WTC11 (cell line): ENCODE measurements around the gene CD82. TPM values are rescaled to one million over a fixed set of nuclear protein-coding genes. Genes with fewer than 3 reads are reported as not detected.

Source experiments
- ATAC-seq: fragments of 200-7000 bp; cut with Tn5 transposase; 2 replicates; pipeline ENCODE4 v1.10.0; 2021; ENCODE audit warnings: mild to moderate bottlenecking, moderate library complexity
- CTCF ChIA-PET: fragments of 300-600 bp; sonication (Branson Sonifier 250); formaldehyde crosslinking; loops from one replicate; lab custom pipeline; 2021; ENCODE audit warnings: antibody characterized with exemption; lab: Charles Lee
- POLR2A ChIA-PET: fragments of 350-600 bp; sonication (Branson Sonifier 250); formaldehyde crosslinking; loops from one replicate; lab custom pipeline; 2021; ENCODE audit warnings: antibody characterized with exemption; lab: Charles Lee
- DNase-seq: peaks from one replicate; pipeline ENCODE4 v3.0.0; 2021; ENCODE audit warnings: low spot score
- H3K27ac Mint-ChIP-seq: 2 replicates; pipeline ENCODE4 v1.8.0; 2021; ENCODE audit warnings: mixed read lengths
- H3K27me3 Mint-ChIP-seq: 2 replicates; pipeline ENCODE4 v1.8.0; 2021; ENCODE audit warnings: low read depth, mild to moderate bottlenecking, moderate library complexity, mixed read lengths
- H3K36me3 Mint-ChIP-seq: 2 replicates; pipeline ENCODE4 v1.8.0; 2021; ENCODE audit warnings: mixed read lengths
- H3K4me1 Mint-ChIP-seq: 2 replicates; pipeline ENCODE4 v1.8.0; 2022; ENCODE audit warnings: mixed read lengths
- H3K4me3 Mint-ChIP-seq: 2 replicates; pipeline ENCODE4 v1.8.0; 2021; ENCODE audit warnings: mild to moderate bottlenecking, moderate library complexity, mixed read lengths
- H3K9me3 Mint-ChIP-seq: 2 replicates; pipeline ENCODE4 v1.8.0; 2021; ENCODE audit warnings: mixed read lengths
- CREB1 ChIP-seq: sonication (generic); formaldehyde crosslinking; IDR thresholded peaks from 2 replicates; pipeline ENCODE4 v1.8.0; 2023; ENCODE audit warnings: mild to moderate bottlenecking, missing genetic modification reagents
- CREM ChIP-seq: sonication (generic); formaldehyde crosslinking; IDR thresholded peaks from 2 replicates; pipeline ENCODE4 v1.8.1; 2022; ENCODE audit warnings: mild to moderate bottlenecking, missing genetic modification reagents, moderate library complexity
- ESRRA ChIP-seq: sonication (generic); formaldehyde crosslinking; IDR thresholded peaks from 2 replicates; pipeline ENCODE4 v1.8.1; 2022; ENCODE audit warnings: mild to moderate bottlenecking, missing genetic modification reagents, borderline replicate concordance
- FOXJ3 ChIP-seq: sonication (generic); formaldehyde crosslinking; IDR thresholded peaks from 2 replicates; pipeline ENCODE4 v1.9.0; 2021; ENCODE audit warnings: missing genetic modification reagents, mild to moderate bottlenecking, borderline replicate concordance
- FOXK1 ChIP-seq: sonication (generic); formaldehyde crosslinking; IDR thresholded peaks from 2 replicates; pipeline ENCODE4 v1.8.0; 2022; ENCODE audit warnings: mild to moderate bottlenecking, moderate library complexity, missing genetic modification reagents
- GTF2I ChIP-seq: fragments of 250-450 bp; sonication (Bioruptor Pico); conservative IDR thresholded peaks from 2 replicates; pipeline ENCODE4 v1.4.0; 2021; ENCODE audit warnings: mild to moderate bottlenecking
- MYBL2 ChIP-seq: sonication (generic); formaldehyde crosslinking; IDR thresholded peaks from 2 replicates; pipeline ENCODE4 v1.8.1; 2023; ENCODE audit warnings: mild to moderate bottlenecking, moderate library complexity, missing genetic modification reagents
- NFATC4 ChIP-seq: fragments of 250-450 bp; sonication (Bioruptor Pico); IDR thresholded peaks from 2 replicates; pipeline ENCODE4 v1.9.0; 2021; ENCODE audit warnings: mild to moderate bottlenecking
- NFYB ChIP-seq: sonication (generic); formaldehyde crosslinking; conservative IDR thresholded peaks from 2 replicates; pipeline ENCODE4 v1.8.0; 2022; ENCODE audit warnings: low read depth, missing genetic modification reagents
- NR1H2 ChIP-seq: sonication (generic); formaldehyde crosslinking; IDR thresholded peaks from 2 replicates; pipeline ENCODE4 v1.9.0; 2021; ENCODE audit warnings: mild to moderate bottlenecking, moderate library complexity, missing genetic modification reagents
- OVOL2 ChIP-seq: fragments of 250-450 bp; sonication (Bioruptor Pico); IDR thresholded peaks from 2 replicates; pipeline ENCODE4 v1.9.0; 2021; ENCODE audit warnings: mild to moderate bottlenecking, borderline replicate concordance
- RORB ChIP-seq: fragments of 250-450 bp; sonication (Bioruptor Pico); IDR thresholded peaks from 2 replicates; pipeline ENCODE4 v1.9.0; 2021; ENCODE audit warnings: mild to moderate bottlenecking
- SOX15 ChIP-seq: fragments of 250-450 bp; sonication (Bioruptor Pico); IDR thresholded peaks from 2 replicates; pipeline ENCODE4 v1.9.0; 2021; ENCODE audit warnings: mild to moderate bottlenecking
- TEAD1 ChIP-seq: sonication (generic); formaldehyde crosslinking; IDR thresholded peaks from 2 replicates; pipeline ENCODE4 v1.8.0; 2022; ENCODE audit warnings: mild to moderate bottlenecking, missing genetic modification reagents
- ZNF219 ChIP-seq: sonication (generic); formaldehyde crosslinking; IDR thresholded peaks from 2 replicates; pipeline ENCODE4 v1.8.0; 2023; ENCODE audit warnings: missing genetic modification reagents, mild to moderate bottlenecking, borderline replicate concordance
- ZNF416 ChIP-seq: fragments of 250-450 bp; sonication (Bioruptor Pico); IDR thresholded peaks from 2 replicates; pipeline ENCODE4 v1.9.0; 2021; ENCODE audit warnings: mild to moderate bottlenecking, inconsistent platforms
- total RNA-seq: library from RNA; stranded (reverse); gene quantifications from 3 replicates; pipeline ENCODE4 v1.2.3, GENCODE V29; 2021
- TF ChIP-seq, protein P1 (sequence below): sonication (generic); formaldehyde crosslinking; IDR thresholded peaks from 2 replicates; pipeline ENCODE4 v1.8.1; 2023; ENCODE audit warnings: mild to moderate bottlenecking, missing genetic modification reagents
- TF ChIP-seq, protein P2 (sequence below): sonication (generic); formaldehyde crosslinking; IDR thresholded peaks from 2 replicates; pipeline ENCODE4 v1.8.0; 2023; ENCODE audit warnings: mild to moderate bottlenecking, missing genetic modification reagents
- TF ChIP-seq, protein P3 (sequence below): sonication (generic); formaldehyde crosslinking; IDR thresholded peaks from 2 replicates; pipeline ENCODE4 v1.8.1; 2023; ENCODE audit warnings: mild to moderate bottlenecking, missing genetic modification reagents, moderate library complexity
- TF ChIP-seq, protein P4 (sequence below): fragments of 250-450 bp; sonication (Bioruptor Pico); IDR thresholded peaks from 2 replicates; pipeline ENCODE4 v1.9.0; 2021; ENCODE audit warnings: moderate library complexity, mild to moderate bottlenecking, inconsistent platforms, borderline replicate concordance
- TF ChIP-seq, protein P5 (sequence below): fragments of 250-450 bp; sonication (Bioruptor Pico); IDR thresholded peaks from 2 replicates; pipeline ENCODE4 v1.9.0; 2021; ENCODE audit warnings: mild to moderate bottlenecking, borderline replicate concordance
- TF ChIP-seq, protein P6 (sequence below): fragments of 250-450 bp; sonication (Bioruptor Pico); IDR thresholded peaks from 2 replicates; pipeline ENCODE4 v2.1.2; 2022; ENCODE audit warnings: mild to moderate bottlenecking, moderate library complexity

Gene CD82
- total RNA-seq, 1 experiment from 2014 or later = 15.5 TPM

DNA sequence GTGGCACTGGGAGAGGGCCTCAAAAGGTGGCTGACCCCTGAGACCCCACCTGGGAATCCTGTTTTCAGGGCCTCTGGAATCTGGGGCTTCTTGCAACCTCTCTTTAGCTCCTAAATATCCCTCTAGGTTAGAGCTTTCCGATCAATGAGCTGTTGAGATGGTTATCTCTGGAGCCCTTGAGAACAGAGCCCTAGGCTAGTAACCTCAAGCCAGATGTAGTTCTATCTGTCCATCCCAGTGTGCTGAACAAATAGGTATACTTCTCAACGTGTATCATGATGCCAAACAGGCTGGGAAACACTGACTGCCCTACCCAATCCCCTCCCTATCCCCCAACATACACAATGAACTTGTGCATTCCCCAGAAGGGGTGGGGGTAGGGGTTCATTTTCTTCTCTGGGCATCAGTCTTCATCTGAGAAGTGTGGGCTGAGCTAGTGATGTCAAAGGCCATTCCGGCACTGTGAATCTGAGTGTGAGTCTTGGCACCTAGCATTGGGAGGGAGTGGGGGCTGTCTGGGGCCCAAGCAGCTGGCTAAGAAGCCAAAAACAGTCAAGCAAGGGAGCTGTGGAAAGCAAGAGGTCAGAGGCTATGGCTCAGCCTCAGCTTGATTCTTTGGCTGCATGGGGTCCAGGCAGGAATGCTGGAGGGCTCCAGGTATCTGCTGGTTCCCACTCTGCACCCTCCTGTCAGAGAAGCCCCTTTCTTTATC is 17.3 kb downstream of the CD82 start:
- Mint-ChIP-seq H3K4me3 (no peak overlapping the region), H3K4me1 (peaks cover 9% of the 10 kb centered on the region), H3K36me3 (no peaks in the 10 kb centered on the region), H3K27ac (no peak overlapping the region), H3K27me3 (peaks cover 4% of the 10 kb centered on the region; the same call in 1 of the 2 replicates), H3K9me3 (peaks cover 5% of the 10 kb centered on the region)
- ChIA-PET CTCF (interaction anchor here (1.2 to 1.9 kb wide), 5 partner anchors 16 to 651 kb away, joined by 3 to 6 read pairs (median 4); partner anchors contain the start of gene CD82), POLR2A (no interaction called here)
- TF ChIP-seq NFATC4 (CRISPR knock-in tag) (no peak), RORB (CRISPR knock-in tag) (no peak), CREB1 (no peak), TEAD1 (CRISPR knock-in tag) (no peak)
- DNase-seq = no peak
- no peak for ATAC-seq

DNA sequence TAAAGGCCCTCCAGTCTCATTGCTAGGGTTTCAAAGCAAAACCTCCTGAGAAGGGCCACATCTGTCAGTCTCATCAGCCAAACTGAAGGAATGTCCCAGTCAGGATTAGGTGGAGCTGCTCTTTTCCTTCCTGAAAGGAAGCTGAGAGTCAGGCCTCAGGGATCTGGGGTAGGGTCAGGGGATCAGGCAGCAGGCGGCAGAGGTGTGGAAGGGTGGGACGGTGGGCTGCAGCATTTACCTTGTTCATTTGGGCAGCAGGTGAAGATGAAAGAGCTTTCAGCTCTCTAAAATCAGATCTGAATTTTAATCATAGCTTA is 17.8 kb downstream of the CD82 start:
- CTCF ChIA-PET = interaction anchor here (1.2 to 1.9 kb wide), 5 partner anchors 17 to 650 kb away, joined by 3 to 6 read pairs (median 4); partner anchors contain the start of gene CD82
- no peak overlapping the region for H3K4me3 Mint-ChIP-seq
- H3K4me1 Mint-ChIP-seq = peaks cover 8% of the 10 kb centered on the region
- no peak overlapping the region for H3K27ac Mint-ChIP-seq
- ATAC-seq (no peak), DNase-seq (no peak)
- peaks cover 4% of the 10 kb centered on the region; the same call in 1 of the 2 replicates for H3K27me3 Mint-ChIP-seq
- H3K36me3 Mint-ChIP-seq = no peaks in the 10 kb centered on the region
- TF ChIP-seq, protein P1, sequence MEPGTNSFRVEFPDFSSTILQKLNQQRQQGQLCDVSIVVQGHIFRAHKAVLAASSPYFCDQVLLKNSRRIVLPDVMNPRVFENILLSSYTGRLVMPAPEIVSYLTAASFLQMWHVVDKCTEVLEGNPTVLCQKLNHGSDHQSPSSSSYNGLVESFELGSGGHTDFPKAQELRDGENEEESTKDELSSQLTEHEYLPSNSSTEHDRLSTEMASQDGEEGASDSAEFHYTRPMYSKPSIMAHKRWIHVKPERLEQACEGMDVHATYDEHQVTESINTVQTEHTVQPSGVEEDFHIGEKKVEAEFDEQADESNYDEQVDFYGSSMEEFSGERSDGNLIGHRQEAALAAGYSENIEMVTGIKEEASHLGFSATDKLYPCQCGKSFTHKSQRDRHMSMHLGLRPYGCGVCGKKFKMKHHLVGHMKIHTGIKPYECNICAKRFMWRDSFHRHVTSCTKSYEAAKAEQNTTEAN (CRISPR knock-in tag) = no peak
- TF ChIP-seq FOXJ3 (CRISPR knock-in tag) (no peak), ZNF416 (CRISPR knock-in tag) (no peak), GTF2I (CRISPR knock-in tag) (no peak), FOXK1 (CRISPR knock-in tag) (no peak), SOX15 (no peak), NFATC4 (CRISPR knock-in tag) (no peak), NFYB (CRISPR knock-in tag) (no peak), ZNF219 (CRISPR knock-in tag) (no peak)
- TF ChIP-seq, protein P2, sequence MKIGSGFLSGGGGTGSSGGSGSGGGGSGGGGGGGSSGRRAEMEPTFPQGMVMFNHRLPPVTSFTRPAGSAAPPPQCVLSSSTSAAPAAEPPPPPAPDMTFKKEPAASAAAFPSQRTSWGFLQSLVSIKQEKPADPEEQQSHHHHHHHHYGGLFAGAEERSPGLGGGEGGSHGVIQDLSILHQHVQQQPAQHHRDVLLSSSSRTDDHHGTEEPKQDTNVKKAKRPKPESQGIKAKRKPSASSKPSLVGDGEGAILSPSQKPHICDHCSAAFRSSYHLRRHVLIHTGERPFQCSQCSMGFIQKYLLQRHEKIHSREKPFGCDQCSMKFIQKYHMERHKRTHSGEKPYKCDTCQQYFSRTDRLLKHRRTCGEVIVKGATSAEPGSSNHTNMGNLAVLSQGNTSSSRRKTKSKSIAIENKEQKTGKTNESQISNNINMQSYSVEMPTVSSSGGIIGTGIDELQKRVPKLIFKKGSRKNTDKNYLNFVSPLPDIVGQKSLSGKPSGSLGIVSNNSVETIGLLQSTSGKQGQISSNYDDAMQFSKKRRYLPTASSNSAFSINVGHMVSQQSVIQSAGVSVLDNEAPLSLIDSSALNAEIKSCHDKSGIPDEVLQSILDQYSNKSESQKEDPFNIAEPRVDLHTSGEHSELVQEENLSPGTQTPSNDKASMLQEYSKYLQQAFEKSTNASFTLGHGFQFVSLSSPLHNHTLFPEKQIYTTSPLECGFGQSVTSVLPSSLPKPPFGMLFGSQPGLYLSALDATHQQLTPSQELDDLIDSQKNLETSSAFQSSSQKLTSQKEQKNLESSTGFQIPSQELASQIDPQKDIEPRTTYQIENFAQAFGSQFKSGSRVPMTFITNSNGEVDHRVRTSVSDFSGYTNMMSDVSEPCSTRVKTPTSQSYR (CRISPR knock-in tag) = no peak
- TF ChIP-seq, protein P3, sequence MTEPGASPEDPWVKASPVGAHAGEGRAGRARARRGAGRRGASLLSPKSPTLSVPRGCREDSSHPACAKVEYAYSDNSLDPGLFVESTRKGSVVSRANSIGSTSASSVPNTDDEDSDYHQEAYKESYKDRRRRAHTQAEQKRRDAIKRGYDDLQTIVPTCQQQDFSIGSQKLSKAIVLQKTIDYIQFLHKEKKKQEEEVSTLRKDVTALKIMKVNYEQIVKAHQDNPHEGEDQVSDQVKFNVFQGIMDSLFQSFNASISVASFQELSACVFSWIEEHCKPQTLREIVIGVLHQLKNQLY = no peak
- peaks cover 5% of the 10 kb centered on the region for H3K9me3 Mint-ChIP-seq
- POLR2A ChIA-PET = no interaction called here

DNA sequence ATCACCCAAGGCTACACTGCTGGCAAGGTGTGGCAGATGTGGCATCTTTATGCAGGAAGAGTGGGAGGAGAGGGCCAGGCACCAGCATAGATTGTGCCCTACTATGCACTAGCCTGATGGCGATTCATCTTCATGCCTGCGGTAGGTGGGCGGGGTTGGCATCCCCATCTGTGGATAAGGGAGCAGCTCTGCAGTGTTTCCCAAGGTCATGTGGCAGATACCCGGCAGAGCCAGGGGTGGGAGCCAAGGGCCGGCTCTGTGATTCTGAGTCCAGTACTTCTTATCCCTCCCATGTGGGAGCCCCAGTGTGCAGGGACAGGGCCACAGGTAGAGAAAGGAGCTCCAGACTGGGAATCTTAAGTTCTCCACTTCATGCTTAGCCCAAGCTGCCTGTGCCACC is 20.0 kb downstream of the CD82 start:
- ATAC-seq (no peak), DNase-seq (no peak)
- ChIA-PET CTCF (no interaction called here), POLR2A (no interaction called here)
- Mint-ChIP-seq H3K9me3 (peaks cover 5% of the 10 kb centered on the region), H3K27ac (no peak overlapping the region), H3K27me3 (peaks cover 4% of the 10 kb centered on the region; the same call in 1 of the 2 replicates), H3K4me1 (peaks cover 6% of the 10 kb centered on the region), H3K4me3 (no peak overlapping the region), H3K36me3 (no peaks in the 10 kb centered on the region)
- TF ChIP-seq, protein P4, sequence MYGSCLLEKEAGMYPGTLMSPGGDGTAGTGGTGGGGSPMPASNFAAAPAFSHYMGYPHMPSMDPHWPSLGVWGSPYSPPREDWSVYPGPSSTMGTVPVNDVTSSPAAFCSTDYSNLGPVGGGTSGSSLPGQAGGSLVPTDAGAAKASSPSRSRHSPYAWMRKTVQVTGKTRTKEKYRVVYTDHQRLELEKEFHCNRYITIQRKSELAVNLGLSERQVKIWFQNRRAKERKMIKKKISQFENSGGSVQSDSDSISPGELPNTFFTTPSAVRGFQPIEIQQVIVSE (CRISPR knock-in tag) = no peak
- TF ChIP-seq, protein P5, sequence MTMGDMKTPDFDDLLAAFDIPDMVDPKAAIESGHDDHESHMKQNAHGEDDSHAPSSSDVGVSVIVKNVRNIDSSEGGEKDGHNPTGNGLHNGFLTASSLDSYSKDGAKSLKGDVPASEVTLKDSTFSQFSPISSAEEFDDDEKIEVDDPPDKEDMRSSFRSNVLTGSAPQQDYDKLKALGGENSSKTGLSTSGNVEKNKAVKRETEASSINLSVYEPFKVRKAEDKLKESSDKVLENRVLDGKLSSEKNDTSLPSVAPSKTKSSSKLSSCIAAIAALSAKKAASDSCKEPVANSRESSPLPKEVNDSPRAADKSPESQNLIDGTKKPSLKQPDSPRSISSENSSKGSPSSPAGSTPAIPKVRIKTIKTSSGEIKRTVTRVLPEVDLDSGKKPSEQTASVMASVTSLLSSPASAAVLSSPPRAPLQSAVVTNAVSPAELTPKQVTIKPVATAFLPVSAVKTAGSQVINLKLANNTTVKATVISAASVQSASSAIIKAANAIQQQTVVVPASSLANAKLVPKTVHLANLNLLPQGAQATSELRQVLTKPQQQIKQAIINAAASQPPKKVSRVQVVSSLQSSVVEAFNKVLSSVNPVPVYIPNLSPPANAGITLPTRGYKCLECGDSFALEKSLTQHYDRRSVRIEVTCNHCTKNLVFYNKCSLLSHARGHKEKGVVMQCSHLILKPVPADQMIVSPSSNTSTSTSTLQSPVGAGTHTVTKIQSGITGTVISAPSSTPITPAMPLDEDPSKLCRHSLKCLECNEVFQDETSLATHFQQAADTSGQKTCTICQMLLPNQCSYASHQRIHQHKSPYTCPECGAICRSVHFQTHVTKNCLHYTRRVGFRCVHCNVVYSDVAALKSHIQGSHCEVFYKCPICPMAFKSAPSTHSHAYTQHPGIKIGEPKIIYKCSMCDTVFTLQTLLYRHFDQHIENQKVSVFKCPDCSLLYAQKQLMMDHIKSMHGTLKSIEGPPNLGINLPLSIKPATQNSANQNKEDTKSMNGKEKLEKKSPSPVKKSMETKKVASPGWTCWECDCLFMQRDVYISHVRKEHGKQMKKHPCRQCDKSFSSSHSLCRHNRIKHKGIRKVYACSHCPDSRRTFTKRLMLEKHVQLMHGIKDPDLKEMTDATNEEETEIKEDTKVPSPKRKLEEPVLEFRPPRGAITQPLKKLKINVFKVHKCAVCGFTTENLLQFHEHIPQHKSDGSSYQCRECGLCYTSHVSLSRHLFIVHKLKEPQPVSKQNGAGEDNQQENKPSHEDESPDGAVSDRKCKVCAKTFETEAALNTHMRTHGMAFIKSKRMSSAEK (CRISPR knock-in tag) = no peak
- TF ChIP-seq MYBL2 (no peak), CREM (CRISPR knock-in tag) (no peak), OVOL2 (no peak), ESRRA (CRISPR knock-in tag) (no peak), NR1H2 (no peak)
- TF ChIP-seq, protein P6, sequence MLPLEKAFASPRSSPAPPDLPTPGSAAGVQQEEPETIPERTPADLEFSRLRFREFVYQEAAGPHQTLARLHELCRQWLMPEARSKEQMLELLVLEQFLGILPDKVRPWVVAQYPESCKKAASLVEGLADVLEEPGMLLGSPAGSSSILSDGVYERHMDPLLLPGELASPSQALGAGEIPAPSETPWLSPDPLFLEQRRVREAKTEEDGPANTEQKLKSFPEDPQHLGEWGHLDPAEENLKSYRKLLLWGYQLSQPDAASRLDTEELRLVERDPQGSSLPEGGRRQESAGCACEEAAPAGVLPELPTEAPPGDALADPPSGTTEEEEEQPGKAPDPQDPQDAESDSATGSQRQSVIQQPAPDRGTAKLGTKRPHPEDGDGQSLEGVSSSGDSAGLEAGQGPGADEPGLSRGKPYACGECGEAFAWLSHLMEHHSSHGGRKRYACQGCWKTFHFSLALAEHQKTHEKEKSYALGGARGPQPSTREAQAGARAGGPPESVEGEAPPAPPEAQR (CRISPR knock-in tag) = no peak
